NCI-H187 treated with DMSO at 0.1 percent for 48 hours (cell line): ENCODE measurements around the gene LSR.

Experiments
- DNase-seq: peaks from one replicate; lab custom pipeline; 2025; lab: John Stamatoyannopoulos, UW

LSR gene

DNA sequence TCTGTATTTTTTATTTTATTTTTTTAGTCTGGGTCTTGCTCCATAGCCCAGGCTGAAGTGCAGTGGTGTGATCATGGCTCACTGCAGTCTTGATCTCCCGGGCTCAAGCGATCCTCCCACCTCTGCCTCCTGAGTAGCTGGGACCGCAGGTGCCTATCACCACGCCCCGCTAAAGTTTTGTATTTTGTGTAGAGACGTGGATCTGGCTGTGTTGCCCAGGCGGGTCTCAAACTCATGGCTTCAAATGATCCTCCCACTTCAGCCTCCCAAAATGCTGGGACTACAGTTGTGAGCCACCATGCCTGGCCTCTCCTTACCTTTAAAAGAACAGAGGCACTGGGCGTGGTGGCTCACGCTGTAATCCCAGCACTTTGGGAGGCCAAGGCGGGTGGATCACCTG, 38.9 kb downstream of the LSR start:
- DNase-seq = no peak

- no peak for DNase-seq
Measured at GRCh38 chr19:35288331-35288730, 39.5 kb downstream of the LSR start.

DNA sequence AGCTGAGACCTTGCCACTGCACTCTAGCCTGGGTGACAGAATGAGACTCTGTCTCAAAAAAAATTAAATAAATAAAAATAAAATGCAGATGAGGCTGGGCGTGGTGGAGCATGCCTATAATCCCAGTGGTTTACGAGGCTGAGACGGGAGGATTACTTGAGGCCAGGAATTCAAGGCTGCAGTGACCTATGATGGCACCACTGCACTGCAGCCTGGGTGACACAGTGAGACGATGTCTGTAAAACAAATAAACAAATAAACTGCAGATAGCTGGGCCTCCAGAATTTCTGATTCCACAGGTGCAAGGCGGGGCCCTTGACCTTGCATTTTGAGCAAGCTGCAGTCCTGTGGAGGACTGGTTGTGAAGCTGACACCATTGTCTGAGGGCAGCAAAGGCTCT, 40.1 kb downstream of the LSR start:
- no peak for DNase-seq

DNA sequence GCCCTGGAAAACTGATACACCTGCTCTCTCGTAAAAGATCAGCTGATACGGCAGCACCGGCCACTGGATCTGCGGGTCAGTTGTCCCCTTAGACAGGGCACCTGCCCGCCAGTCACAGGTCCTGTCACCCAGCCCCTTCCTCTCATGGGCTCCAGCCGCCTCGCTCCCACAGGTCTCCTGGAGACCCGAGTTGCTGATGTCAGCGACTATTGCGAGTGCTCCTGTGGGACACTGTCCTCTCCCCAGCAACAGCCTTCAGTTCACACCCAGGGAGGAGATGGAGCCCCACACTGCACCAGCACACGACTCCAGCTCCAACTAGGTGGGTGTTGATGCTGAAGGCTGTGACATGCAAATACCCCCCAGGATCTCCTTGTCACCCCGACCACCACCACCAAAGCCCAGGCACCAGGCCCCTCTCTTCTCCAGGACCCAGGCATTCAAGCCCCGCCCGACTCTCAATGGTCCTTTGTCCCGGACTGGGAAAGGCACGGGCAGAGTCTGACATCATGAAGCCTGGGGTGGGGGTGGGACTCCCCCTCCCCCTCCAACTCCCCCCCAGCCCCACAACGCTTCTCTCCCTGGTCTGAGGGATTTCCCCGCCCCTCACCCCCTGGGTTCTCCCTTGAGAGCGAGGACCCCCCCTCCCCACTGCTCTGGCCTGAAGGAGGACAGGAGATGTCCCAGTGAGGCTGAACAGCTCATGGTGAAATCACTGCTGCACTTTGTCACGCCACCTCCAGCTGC, 41.8 kb downstream of the LSR start:
- DNase-seq = no peak

- DNase-seq = no peak
Measured at GRCh38 chr19:35291259-35291658, 42.5 kb downstream of the LSR start.

- DNase-seq = no peak
Measured at GRCh38 chr19:35291916-35292315, 43.1 kb downstream of the LSR start, which contains the start of gene MAG. TSS of gene MAG (plus strand) at chr19:35292161. CDS start at chr19:35295409, 3,248 bp downstream.

DNA sequence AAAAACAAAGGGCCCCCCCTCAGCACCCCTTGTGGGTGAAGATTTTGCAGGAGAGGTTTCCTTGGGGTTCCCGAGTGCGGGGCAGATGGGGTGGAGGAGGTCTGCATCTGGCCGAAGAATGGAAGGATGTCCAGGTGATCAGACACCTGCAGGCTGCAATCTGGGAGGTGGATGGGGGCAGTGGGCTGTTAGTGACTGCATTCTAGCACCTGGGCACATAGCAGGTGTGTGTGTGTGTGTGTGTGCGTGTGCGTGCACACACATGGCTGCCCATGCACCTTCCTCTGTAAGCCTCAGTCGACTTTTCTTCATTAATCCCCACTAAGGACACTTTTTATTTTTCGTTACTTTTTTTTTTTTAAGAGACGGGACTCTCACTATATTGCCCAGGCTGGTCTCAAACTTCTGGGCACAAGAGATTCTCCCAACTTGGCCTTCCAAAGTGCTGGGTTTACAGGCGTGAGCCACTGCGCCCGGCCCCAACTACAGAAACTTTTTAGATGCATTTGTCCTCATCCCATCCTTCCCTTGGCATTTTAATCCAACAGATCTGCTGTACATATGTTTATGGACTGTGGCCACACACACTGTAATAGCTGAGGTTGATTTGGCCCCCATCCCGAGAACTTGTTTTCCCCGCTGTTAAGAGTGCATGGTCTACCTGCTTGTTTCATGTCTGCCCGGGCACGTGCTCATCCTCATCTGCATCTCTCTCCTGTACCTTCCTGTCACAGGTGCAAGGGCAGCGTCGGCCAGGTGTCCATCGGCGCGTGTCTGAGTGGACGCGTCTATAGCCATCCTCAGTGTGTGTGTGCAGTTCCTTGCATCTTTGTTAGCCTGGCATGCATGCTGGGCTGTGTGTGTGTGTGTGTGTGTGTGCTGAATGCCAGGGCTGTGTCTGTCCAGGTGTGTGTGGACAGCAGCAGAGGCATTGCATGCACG, 43.9 kb downstream of the LSR start:
- DNase-seq = no peak

DNA sequence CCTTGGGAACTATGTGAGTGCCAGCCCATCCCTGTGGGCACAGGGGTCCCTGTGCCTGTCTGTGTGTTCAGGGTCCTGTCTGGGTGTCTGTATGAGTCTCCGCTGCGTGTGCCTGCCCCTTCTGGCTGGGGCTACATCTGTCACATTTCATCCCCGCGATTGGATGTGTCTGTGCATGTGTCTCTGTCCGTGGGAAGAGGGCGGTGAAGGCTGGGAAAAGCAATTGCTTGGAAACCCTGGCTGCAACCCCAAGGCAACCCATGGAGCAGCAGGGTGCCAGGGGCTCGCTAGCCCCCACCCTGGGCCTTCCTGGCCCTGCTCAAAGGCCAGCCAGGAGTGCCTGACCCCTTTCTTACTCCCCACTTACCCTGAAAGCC, 44.5 kb downstream of the LSR start:
- DNase-seq = no peak

DNA sequence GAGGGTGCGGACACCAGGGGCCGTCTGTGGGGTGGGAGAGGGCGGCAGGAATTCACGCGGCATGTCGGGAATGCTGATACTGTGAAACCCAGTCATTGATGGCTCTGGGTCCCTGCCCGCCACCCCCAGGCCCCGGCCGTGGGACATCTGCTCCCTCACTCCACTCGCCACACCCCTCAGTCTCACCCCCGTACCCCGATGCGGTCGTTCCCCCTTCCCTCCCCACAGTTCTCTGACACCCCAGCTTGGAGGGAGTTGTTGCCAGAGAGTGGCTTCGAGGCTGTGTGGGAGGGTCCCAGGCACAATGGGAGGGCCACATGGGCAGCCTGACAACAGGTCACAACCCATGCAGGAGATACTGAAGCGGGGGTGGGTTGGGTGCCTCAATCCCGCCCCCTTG, 45.0 kb downstream of the LSR start:
- DNase-seq = no peak

DNA sequence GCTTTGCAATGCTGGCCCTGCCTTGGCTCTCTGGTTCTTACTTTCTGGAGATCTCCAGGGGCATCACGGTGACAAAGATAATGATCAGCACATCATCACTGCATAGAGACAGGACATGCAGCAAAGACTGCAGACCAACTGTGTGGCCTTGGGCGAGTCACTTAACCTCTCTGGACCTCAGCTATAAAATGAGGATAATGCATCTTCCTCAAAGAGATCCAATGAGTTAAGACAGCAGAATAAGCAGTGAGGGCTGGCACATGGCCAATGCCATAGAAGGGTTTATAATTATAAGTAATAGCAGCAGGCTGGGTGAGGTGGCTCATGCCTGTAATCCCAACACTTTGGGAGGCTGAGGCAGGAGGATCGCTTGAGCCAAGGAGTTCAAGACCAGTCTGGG, 45.5 kb downstream of the LSR start:
- no peak for DNase-seq

GRCh38 chr19:35294859-35295791, 46.3 kb downstream of the LSR start:
- DNase-seq = no peak

DNA sequence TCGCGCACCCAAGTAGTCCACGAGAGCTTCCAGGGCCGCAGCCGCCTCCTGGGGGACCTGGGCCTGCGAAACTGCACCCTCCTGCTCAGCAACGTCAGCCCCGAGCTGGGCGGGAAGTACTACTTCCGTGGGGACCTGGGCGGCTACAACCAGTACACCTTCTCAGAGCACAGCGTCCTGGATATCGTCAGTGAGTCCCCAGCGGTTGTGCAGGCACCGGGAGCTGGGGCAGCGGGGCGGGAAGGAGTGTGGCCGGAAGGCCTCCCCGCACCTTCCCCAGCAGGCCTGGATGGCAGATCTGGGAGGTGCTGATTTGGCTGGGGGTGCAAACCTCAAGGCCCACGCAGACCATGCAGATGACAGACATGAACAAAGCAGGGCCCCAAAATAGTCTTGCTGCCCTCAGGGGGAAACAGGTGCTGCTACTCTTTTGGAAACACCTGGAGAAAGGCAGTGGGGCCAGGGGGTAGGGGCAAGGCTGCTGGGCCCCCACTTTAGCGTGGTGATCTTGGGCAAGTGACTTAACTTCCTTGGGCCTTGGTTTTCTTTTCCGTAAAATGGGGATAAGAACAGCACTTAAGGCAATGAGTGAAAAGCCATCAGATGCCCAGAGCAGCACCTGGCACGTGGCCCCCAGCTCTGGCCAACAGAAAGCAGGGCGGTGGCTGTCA, 47.1 kb downstream of the LSR start:
- DNase-seq = no peak

- DNase-seq = no peak
Measured at GRCh38 chr19:35296644-35297514, 48.1 kb downstream of the LSR start.

DNA sequence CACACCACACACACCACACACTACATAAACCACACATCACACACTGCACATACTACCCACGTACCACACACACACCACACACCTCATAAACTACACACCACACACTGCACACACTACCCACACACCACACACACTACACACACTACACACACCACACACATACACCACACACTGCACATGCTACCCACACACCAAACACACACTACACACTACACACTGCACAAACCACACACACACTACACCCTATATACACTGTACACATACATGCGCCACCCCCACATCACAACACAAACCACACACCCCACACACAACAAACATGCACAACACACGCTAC, 48.7 kb downstream of the LSR start:
- DNase-seq = no peak

- no peak for DNase-seq
Measured at GRCh38 chr19:35297922-35298321, 49.1 kb downstream of the LSR start.

GRCh38 chr19:35298561-35298972, 49.8 kb downstream of the LSR start:
- no peak for DNase-seq

DNA sequence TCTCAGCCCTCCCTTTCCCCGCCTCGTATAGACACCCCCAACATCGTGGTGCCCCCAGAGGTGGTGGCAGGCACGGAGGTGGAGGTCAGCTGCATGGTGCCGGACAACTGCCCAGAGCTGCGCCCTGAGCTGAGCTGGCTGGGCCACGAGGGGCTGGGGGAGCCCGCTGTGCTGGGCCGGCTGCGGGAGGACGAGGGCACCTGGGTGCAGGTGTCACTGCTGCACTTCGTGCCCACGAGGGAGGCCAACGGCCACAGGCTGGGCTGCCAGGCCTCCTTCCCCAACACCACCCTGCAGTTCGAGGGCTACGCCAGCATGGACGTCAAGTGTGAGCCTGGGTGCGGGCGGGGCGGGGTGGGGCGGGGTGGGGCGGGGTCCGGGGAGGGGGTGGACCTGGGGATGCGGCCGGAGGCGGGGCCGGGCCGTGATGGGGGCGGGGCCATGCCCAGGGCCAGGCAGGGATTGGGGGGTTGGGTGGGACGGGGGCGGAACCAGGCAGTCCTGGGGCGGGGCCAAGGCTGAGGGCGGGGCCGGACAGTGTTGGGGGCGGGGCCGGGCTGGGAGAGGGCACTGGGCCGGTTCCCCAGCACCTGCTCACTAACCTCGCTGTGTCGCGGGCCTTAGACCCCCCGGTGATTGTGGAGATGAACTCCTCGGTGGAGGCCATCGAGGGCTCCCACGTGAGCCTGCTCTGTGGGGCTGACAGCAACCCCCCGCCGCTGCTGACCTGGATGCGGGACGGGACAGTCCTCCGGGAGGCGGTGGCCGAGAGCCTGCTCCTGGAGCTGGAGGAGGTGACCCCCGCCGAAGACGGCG, 50.9 kb downstream of the LSR start:
- DNase-seq = no peak

GRCh38 chr19:35300339-35300649, 51.5 kb downstream of the LSR start:
- no peak for DNase-seq

GRCh38 chr19:35301961-35302360, 53.2 kb downstream of the LSR start:
- no peak for DNase-seq

- no peak for DNase-seq
Measured at GRCh38 chr19:35302446-35302845, 53.6 kb downstream of the LSR start.
